Astrocyte (in vitro differentiated cells and primary cell): ENCODE data around the gene CUL1. TPM values are rescaled to one million over a fixed set of nuclear protein-coding genes. Genes with fewer than 3 reads are reported as not detected.

Source experiments
- DNase-seq: peaks from one replicate; pipeline ENCODE4 v3.0.0-alpha.2; 2010; ENCODE audit warnings: low read depth
- FAIRE-seq: peaks from 2 replicates; lab custom pipeline; 2011; peaks lifted over from hg19 to GRCh38; lab: Jason Lieb, UNC
- H2AFZ ChIP-seq: 2 replicates; pipeline ENCODE4 v1.6.0; 2012; ENCODE audit warnings: low read depth, low read length, inconsistent platforms
- H3K27ac ChIP-seq: 2 replicates; pipeline ENCODE4 v1.5.1; 2011; ENCODE audit warnings: low read depth, low read length, inconsistent platforms
- H3K27me3 ChIP-seq: 2 replicates; pipeline ENCODE4 v1.6.0; 2011; ENCODE audit warnings: low read length, inconsistent platforms; ENCODE audit not compliant: insufficient read depth
- H3K36me3 ChIP-seq: 2 replicates; pipeline ENCODE4 v1.5.1; 2011; ENCODE audit warnings: low read length, inconsistent platforms; ENCODE audit not compliant: insufficient read depth
- H3K4me1 ChIP-seq: 2 replicates; pipeline ENCODE4 v1.5.1; 2011; ENCODE audit warnings: low read length, inconsistent platforms; ENCODE audit not compliant: insufficient read depth
- H3K4me2 ChIP-seq: 2 replicates; pipeline ENCODE4 v1.6.0; 2012; ENCODE audit warnings: low read length, inconsistent platforms
- H3K4me3 ChIP-seq: 2 replicates; pipeline ENCODE4 v1.5.1; 2011; ENCODE audit warnings: low read depth, mild to moderate bottlenecking, low read length, inconsistent platforms; ENCODE audit not compliant: insufficient read depth
- H3K79me2 ChIP-seq: 2 replicates; pipeline ENCODE4 v1.6.0; 2012; ENCODE audit warnings: mild to moderate bottlenecking, low read length, inconsistent platforms; ENCODE audit not compliant: insufficient read depth
- H3K9ac ChIP-seq: 2 replicates; pipeline ENCODE4 v1.6.0; 2012; ENCODE audit warnings: mild to moderate bottlenecking, low read length, inconsistent platforms
- H3K9me3 ChIP-seq: 2 replicates; pipeline ENCODE4 v1.5.1; 2012; ENCODE audit warnings: low read depth, mild to moderate bottlenecking, low read length, inconsistent platforms; ENCODE audit not compliant: insufficient read depth
- H4K20me1 ChIP-seq: 2 replicates; pipeline ENCODE4 v1.6.0; 2012; ENCODE audit warnings: low read length, inconsistent platforms; ENCODE audit not compliant: insufficient read depth
- H3K27ac Mint-ChIP-seq: one replicate; pipeline ENCODE4 v1.8.0; 2021; ENCODE audit warnings: mild to moderate bottlenecking, mixed read lengths; ENCODE audit not compliant: unreplicated experiment
- H3K27me3 Mint-ChIP-seq: one replicate; pipeline ENCODE4 v1.8.0; 2021; ENCODE audit warnings: low read depth, mixed read lengths; ENCODE audit not compliant: unreplicated experiment
- H3K36me3 Mint-ChIP-seq: one replicate; pipeline ENCODE4 v1.8.0; 2021; ENCODE audit warnings: low read depth, mixed read lengths; ENCODE audit not compliant: unreplicated experiment
- H3K4me1 Mint-ChIP-seq: one replicate; pipeline ENCODE4 v1.8.0; 2021; ENCODE audit warnings: low read depth, mixed read lengths; ENCODE audit not compliant: unreplicated experiment
- H3K4me3 Mint-ChIP-seq: one replicate; pipeline ENCODE4 v1.8.0; 2021; ENCODE audit warnings: mild to moderate bottlenecking, moderate library complexity, mixed read lengths; ENCODE audit not compliant: unreplicated experiment
- H3K9me3 Mint-ChIP-seq: one replicate; pipeline ENCODE4 v1.8.0; 2021; ENCODE audit warnings: mild to moderate bottlenecking, mixed read lengths; ENCODE audit not compliant: unreplicated experiment
- EZH2 ChIP-seq: IDR thresholded peaks from 2 replicates; pipeline ENCODE4 v1.6.1; 2012; ENCODE audit warnings: mild to moderate bottlenecking, low read length, inconsistent platforms; ENCODE audit not compliant: insufficient read depth
- total RNA-seq: library from RNA; stranded (reverse); gene quantifications from 2 replicates; pipeline ENCODE4 v1.2.1, GENCODE V29; 2021
- TF ChIP-seq, protein P1 (sequence below): IDR thresholded peaks from 2 replicates; pipeline ENCODE4 v1.5.1; 2011; ENCODE audit warnings: low read depth, mild to moderate bottlenecking, inconsistent platforms, low read length, moderate library complexity; ENCODE audit not compliant: insufficient read depth

The CUL1 gene
- total RNA-seq, 1 donor from 2014 or later, result 60.2 TPM

DNA sequence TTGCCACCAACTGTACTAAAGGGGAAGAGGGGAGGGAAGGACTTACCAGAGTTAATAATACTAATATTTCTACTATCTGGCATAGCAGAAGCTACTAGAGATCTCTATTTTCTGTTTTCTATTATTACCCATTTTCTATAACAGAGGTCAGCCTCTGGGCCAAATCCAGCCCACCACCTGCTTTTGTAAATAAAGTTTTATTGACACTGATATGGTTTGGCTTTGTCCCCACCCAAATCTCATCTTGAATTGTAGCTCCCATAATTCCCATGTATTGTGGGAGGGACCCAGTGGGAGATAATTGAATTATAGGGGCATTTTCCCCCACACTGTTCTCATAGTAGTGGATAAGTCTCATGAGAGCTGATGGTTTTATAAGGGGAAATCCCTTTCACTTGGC, 45.9 kb upstream of the CUL1 start:
- TF ChIP-seq EZH2, result no peak
- TF ChIP-seq, protein P1, sequence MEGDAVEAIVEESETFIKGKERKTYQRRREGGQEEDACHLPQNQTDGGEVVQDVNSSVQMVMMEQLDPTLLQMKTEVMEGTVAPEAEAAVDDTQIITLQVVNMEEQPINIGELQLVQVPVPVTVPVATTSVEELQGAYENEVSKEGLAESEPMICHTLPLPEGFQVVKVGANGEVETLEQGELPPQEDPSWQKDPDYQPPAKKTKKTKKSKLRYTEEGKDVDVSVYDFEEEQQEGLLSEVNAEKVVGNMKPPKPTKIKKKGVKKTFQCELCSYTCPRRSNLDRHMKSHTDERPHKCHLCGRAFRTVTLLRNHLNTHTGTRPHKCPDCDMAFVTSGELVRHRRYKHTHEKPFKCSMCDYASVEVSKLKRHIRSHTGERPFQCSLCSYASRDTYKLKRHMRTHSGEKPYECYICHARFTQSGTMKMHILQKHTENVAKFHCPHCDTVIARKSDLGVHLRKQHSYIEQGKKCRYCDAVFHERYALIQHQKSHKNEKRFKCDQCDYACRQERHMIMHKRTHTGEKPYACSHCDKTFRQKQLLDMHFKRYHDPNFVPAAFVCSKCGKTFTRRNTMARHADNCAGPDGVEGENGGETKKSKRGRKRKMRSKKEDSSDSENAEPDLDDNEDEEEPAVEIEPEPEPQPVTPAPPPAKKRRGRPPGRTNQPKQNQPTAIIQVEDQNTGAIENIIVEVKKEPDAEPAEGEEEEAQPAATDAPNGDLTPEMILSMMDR, result no peak
- DNase-seq (no peak), FAIRE-seq (no peak)
- H3K9ac ChIP-seq, result no peak overlapping the region
- no peaks in the 10 kb centered on the region for H3K9me3 ChIP-seq
- H3K36me3 ChIP-seq, result no peaks in the 10 kb centered on the region
- H3K4me2 ChIP-seq, result no peak overlapping the region
- no peak overlapping the region for H3K27ac ChIP-seq
- Mint-ChIP-seq H3K9me3 (no peaks in the 10 kb centered on the region), H3K27me3 (no peaks in the 10 kb centered on the region), H3K27ac (no peak overlapping the region), H3K4me1 (peaks cover 11% of the 10 kb centered on the region), H3K4me3 (no peak overlapping the region), H3K36me3 (no peaks in the 10 kb centered on the region)
- no peak overlapping the region for H2AFZ ChIP-seq
- peaks cover 12% of the 10 kb centered on the region for H3K4me1 ChIP-seq
- H3K4me3 ChIP-seq, result no peak overlapping the region
- H3K27me3 ChIP-seq, result no peaks in the 10 kb centered on the region
- H3K79me2 ChIP-seq, result no peaks in the 10 kb centered on the region
- no peaks in the 10 kb centered on the region for H4K20me1 ChIP-seq

DNA sequence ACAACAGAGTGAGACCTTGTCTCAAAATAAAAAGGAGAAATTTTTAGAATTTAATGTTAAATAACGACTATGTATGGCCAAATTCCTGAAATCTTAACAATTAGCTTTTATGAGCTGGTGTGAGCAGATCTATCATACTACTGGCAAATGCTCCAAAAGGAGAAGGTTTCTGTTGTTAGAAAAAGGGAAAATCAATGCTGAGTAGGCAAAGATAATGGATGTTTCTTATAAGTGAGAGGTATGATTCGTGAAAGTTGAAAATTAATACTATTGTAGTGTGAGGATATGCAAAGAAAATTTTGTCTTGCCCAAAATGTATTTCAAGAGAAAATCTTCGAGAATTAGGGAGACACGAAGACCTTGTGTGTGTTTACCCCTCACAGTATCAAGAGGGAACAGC, 40.8 kb upstream of the CUL1 start:
- no peaks in the 10 kb centered on the region for H3K27me3 ChIP-seq
- H3K4me3 ChIP-seq, result no peak overlapping the region
- FAIRE-seq (no peak), DNase-seq (no peak)
- no peaks in the 10 kb centered on the region for H3K36me3 ChIP-seq
- H3K27ac ChIP-seq, result no peak overlapping the region
- Mint-ChIP-seq H3K27me3 (no peaks in the 10 kb centered on the region), H3K27ac (no peak overlapping the region), H3K9me3 (no peaks in the 10 kb centered on the region), H3K4me3 (no peak overlapping the region), H3K4me1 (peaks cover 3% of the 10 kb centered on the region), H3K36me3 (no peaks in the 10 kb centered on the region)
- no peaks in the 10 kb centered on the region for H3K79me2 ChIP-seq
- H4K20me1 ChIP-seq, result no peaks in the 10 kb centered on the region
- TF ChIP-seq, protein P1, result no peak
- no peak for TF ChIP-seq EZH2
- no peak overlapping the region for H3K4me2 ChIP-seq
- H3K9ac ChIP-seq, result no peak overlapping the region
- H3K4me1 ChIP-seq, result no peaks in the 10 kb centered on the region
- no peaks in the 10 kb centered on the region for H3K9me3 ChIP-seq
- H2AFZ ChIP-seq, result no peak overlapping the region

DNA sequence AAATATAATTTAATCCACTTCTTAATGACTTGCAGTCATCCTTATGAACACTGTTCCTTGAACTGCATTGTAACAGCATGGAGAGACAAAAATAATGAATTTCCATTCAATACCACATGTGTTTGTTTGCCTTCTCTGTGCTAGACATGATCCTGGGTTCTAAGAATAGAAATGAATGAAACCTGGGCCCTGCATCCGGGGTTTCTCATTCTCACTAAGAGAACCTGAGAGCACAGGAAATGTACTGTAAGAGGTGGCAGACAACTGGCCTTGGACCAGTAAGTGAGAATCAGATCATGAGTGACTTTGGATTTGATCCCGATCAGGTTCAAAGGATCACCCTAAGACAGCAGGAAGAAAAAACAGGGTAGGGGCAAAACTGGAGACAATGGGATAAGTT, 37.2 kb upstream of the CUL1 start:
- Histone ChIP-seq H3K27ac (no peak overlapping the region), H2AFZ (no peak overlapping the region), H3K27me3 (no peaks in the 10 kb centered on the region), H3K9ac (no peak overlapping the region), H3K4me3 (no peak overlapping the region), H3K4me1 (no peaks in the 10 kb centered on the region), H3K79me2 (no peaks in the 10 kb centered on the region), H4K20me1 (no peaks in the 10 kb centered on the region), H3K36me3 (no peaks in the 10 kb centered on the region), H3K4me2 (no peak overlapping the region), H3K9me3 (no peaks in the 10 kb centered on the region)
- DNase-seq (no peak), FAIRE-seq (no peak)
- no peaks in the 10 kb centered on the region for H3K9me3 Mint-ChIP-seq
- no peak overlapping the region for H3K4me3 Mint-ChIP-seq
- H3K27me3 Mint-ChIP-seq, result no peaks in the 10 kb centered on the region
- H3K4me1 Mint-ChIP-seq, result peaks cover 3% of the 10 kb centered on the region
- no peaks in the 10 kb centered on the region for H3K36me3 Mint-ChIP-seq
- no peak overlapping the region for H3K27ac Mint-ChIP-seq
- TF ChIP-seq, protein P1, result no peak
- TF ChIP-seq EZH2, result no peak
